IgD-negative memory B cell (primary cell): ENCODE measurements around the gene BMP2. TPM values are rescaled to one million over a fixed set of nuclear protein-coding genes. Genes with fewer than 3 reads are reported as not detected.

ENCODE experiments used
- H3K27ac Mint-ChIP-seq, 3 donors: one replicate each; pipeline ENCODE4 v1.8.0; 2020 to 2022; ENCODE audit warnings: mild to moderate bottlenecking in 3 of 3, mixed read lengths in 3 of 3, moderate library complexity in 1 of 3
- H3K27me3 Mint-ChIP-seq: one replicate; pipeline ENCODE4 v1.8.0; 2021; ENCODE audit warnings: mixed read lengths
- H3K36me3 Mint-ChIP-seq: one replicate; pipeline ENCODE4 v1.8.0; 2020; ENCODE audit warnings: mild to moderate bottlenecking, mixed read lengths
- H3K4me1 Mint-ChIP-seq, 3 donors: one replicate each; pipeline ENCODE4 v1.8.0; 2020 to 2022; ENCODE audit warnings: mixed read lengths in 3 of 3, mild to moderate bottlenecking in 1 of 3
- H3K4me3 Mint-ChIP-seq, 4 donors: one replicate each; pipeline ENCODE4 v1.8.0; 2020 to 2022; ENCODE audit warnings: mild to moderate bottlenecking in 4 of 4, mixed read lengths in 4 of 4, moderate library complexity in 3 of 4
- H3K9me3 Mint-ChIP-seq, 3 donors: one replicate each; pipeline ENCODE4 v1.8.0; 2020 to 2021; ENCODE audit warnings: mixed read lengths in 3 of 3, mild to moderate bottlenecking in 1 of 3
- polyA plus RNA-seq: library from polyadenylated mRNA; unstranded; fragments of 300-500 nt; fragmentation: Illumina TruSeq; gene quantifications from one replicate; pipeline ENCODE4 v1.2.3, GENCODE V29; 2021

The BMP2 gene
- polyA plus RNA-seq, 1 donor from 2014 or later: not detected

- H3K4me3 Mint-ChIP-seq: no peak overlapping the region
- H3K27me3 Mint-ChIP-seq: no peaks in the 10 kb centered on the region
- no peak overlapping the region for H3K27ac Mint-ChIP-seq
- H3K4me1 Mint-ChIP-seq: no peaks in the 10 kb centered on the region
- peaks cover 0 to 12% (median 0%) of the 10 kb centered on the region in 3 donors for H3K9me3 Mint-ChIP-seq
- no peaks in the 10 kb centered on the region for H3K36me3 Mint-ChIP-seq
Measured at GRCh38 chr20:6750438-6750837, 17.0 kb upstream of the BMP2 start.

- no peaks in the 10 kb centered on the region for H3K27me3 Mint-ChIP-seq
- no peak overlapping the region for H3K4me3 Mint-ChIP-seq
- H3K36me3 Mint-ChIP-seq: no peaks in the 10 kb centered on the region
- H3K9me3 Mint-ChIP-seq: peaks cover 0 to 9% (median 0%) of the 10 kb centered on the region in 3 donors
- no peaks in the 10 kb centered on the region for H3K4me1 Mint-ChIP-seq
- H3K27ac Mint-ChIP-seq: peak overlapping the region in 1 of 3 donors; percentile 29
Measured at GRCh38 chr20:6756693-6757595, 10.5 kb upstream of the BMP2 start.

GRCh38 chr20:6764619-6765018, 2.9 kb upstream of the BMP2 start:
- H3K36me3 Mint-ChIP-seq: no peaks in the 10 kb centered on the region
- H3K27me3 Mint-ChIP-seq: peaks cover 19% of the 10 kb centered on the region
- H3K9me3 Mint-ChIP-seq: peaks cover 0 to 4% (median 0%) of the 10 kb centered on the region in 3 donors
- H3K27ac Mint-ChIP-seq: no peak overlapping the region
- H3K4me1 Mint-ChIP-seq: peaks cover 0 to 2% (median 0%) of the 10 kb centered on the region in 3 donors
- no peak overlapping the region for H3K4me3 Mint-ChIP-seq

GRCh38 chr20:6765469-6766058, 1.9 kb upstream of the BMP2 start:
- H3K36me3 Mint-ChIP-seq: no peaks in the 10 kb centered on the region
- H3K4me3 Mint-ChIP-seq: no peak overlapping the region
- H3K9me3 Mint-ChIP-seq: peaks cover 0 to 4% (median 0%) of the 10 kb centered on the region in 3 donors
- H3K27me3 Mint-ChIP-seq: peaks cover 24% of the 10 kb centered on the region
- H3K4me1 Mint-ChIP-seq: peaks cover 0 to 2% (median 0%) of the 10 kb centered on the region in 3 donors
- H3K27ac Mint-ChIP-seq: no peak overlapping the region

GRCh38 chr20:6766433-6766832, 1.1 kb upstream of the BMP2 start:
- Mint-ChIP-seq H3K27ac (no peak overlapping the region), H3K9me3 (peaks cover 0 to 5% (median 0%) of the 10 kb centered on the region in 3 donors), H3K27me3 (peaks cover 32% of the 10 kb centered on the region), H3K4me3 (peak overlapping the region in 1 of 4 donors; percentile 33), H3K36me3 (no peaks in the 10 kb centered on the region), H3K4me1 (peaks cover 0 to 2% (median 0%) of the 10 kb centered on the region in 3 donors)

- peak overlapping the region in 3 of 4 donors; percentile 44 to 76 (median 70) for H3K4me3 Mint-ChIP-seq
- H3K4me1 Mint-ChIP-seq: peaks cover 0 to 2% (median 0%) of the 10 kb centered on the region in 3 donors
- H3K27ac Mint-ChIP-seq: no peak overlapping the region
- H3K27me3 Mint-ChIP-seq: peaks cover 33% of the 10 kb centered on the region
- peaks cover 0 to 5% (median 0%) of the 10 kb centered on the region in 3 donors for H3K9me3 Mint-ChIP-seq
- no peaks in the 10 kb centered on the region for H3K36me3 Mint-ChIP-seq
Measured at GRCh38 chr20:6767126-6767535, 355 bp upstream of the BMP2 start.

- peak overlapping the region in 1 of 4 donors; percentile 17 for H3K4me3 Mint-ChIP-seq
- H3K36me3 Mint-ChIP-seq: no peaks in the 10 kb centered on the region
- peaks cover 0 to 5% (median 0%) of the 10 kb centered on the region in 3 donors for H3K9me3 Mint-ChIP-seq
- H3K4me1 Mint-ChIP-seq: peaks cover 0 to 2% (median 0%) of the 10 kb centered on the region in 3 donors
- no peak overlapping the region for H3K27ac Mint-ChIP-seq
- H3K27me3 Mint-ChIP-seq: peaks cover 34% of the 10 kb centered on the region
Measured at GRCh38 chr20:6768228-6769140, 998 bp downstream of the BMP2 start.

- H3K4me3 Mint-ChIP-seq: peak overlapping the region in 1 of 4 donors; percentile 6
- H3K27me3 Mint-ChIP-seq: peaks cover 33% of the 10 kb centered on the region
- no peaks in the 10 kb centered on the region for H3K36me3 Mint-ChIP-seq
- no peak overlapping the region for H3K27ac Mint-ChIP-seq
- peaks cover 0 to 2% (median 0%) of the 10 kb centered on the region in 3 donors for H3K4me1 Mint-ChIP-seq
- peaks cover 0 to 5% (median 0%) of the 10 kb centered on the region in 3 donors for H3K9me3 Mint-ChIP-seq
Measured at GRCh38 chr20:6769903-6770785, 2.7 kb downstream of the BMP2 start.

- no peak overlapping the region for H3K4me3 Mint-ChIP-seq
- H3K27ac Mint-ChIP-seq: no peak overlapping the region
- H3K4me1 Mint-ChIP-seq: peaks cover 0 to 2% (median 0%) of the 10 kb centered on the region in 3 donors
- peaks cover 33% of the 10 kb centered on the region for H3K27me3 Mint-ChIP-seq
- peaks cover 0 to 5% (median 0%) of the 10 kb centered on the region in 3 donors for H3K9me3 Mint-ChIP-seq
- H3K36me3 Mint-ChIP-seq: no peaks in the 10 kb centered on the region
Measured at GRCh38 chr20:6770786-6771100, 3.3 kb downstream of the BMP2 start.

GRCh38 chr20:6780433-6781190, 13.1 kb downstream of the BMP2 start:
- H3K9me3 Mint-ChIP-seq: no peaks in the 10 kb centered on the region
- no peak overlapping the region for H3K4me3 Mint-ChIP-seq
- H3K4me1 Mint-ChIP-seq: no peaks in the 10 kb centered on the region
- H3K27me3 Mint-ChIP-seq: no peaks in the 10 kb centered on the region
- no peaks in the 10 kb centered on the region for H3K36me3 Mint-ChIP-seq
- no peak overlapping the region for H3K27ac Mint-ChIP-seq

- no peaks in the 10 kb centered on the region for H3K36me3 Mint-ChIP-seq
- H3K4me3 Mint-ChIP-seq: no peak overlapping the region
- no peaks in the 10 kb centered on the region for H3K27me3 Mint-ChIP-seq
- no peaks in the 10 kb centered on the region for H3K4me1 Mint-ChIP-seq
- H3K27ac Mint-ChIP-seq: no peak overlapping the region
- H3K9me3 Mint-ChIP-seq: peaks cover 1 to 4% (median 2%) of the 10 kb centered on the region in 3 donors
Measured at GRCh38 chr20:6783752-6784151, 16.3 kb downstream of the BMP2 start.

- Mint-ChIP-seq H3K27ac (no peak overlapping the region), H3K4me1 (no peaks in the 10 kb centered on the region), H3K27me3 (no peaks in the 10 kb centered on the region), H3K9me3 (peaks cover 1 to 4% (median 2%) of the 10 kb centered on the region in 3 donors), H3K36me3 (no peaks in the 10 kb centered on the region), H3K4me3 (no peak overlapping the region)
Measured at GRCh38 chr20:6784210-6784631, 16.7 kb downstream of the BMP2 start.

GRCh38 chr20:6784767-6785166, 17.3 kb downstream of the BMP2 start:
- Mint-ChIP-seq H3K9me3 (peaks cover 1 to 4% (median 2%) of the 10 kb centered on the region in 3 donors), H3K36me3 (no peaks in the 10 kb centered on the region), H3K27me3 (no peaks in the 10 kb centered on the region), H3K4me1 (no peaks in the 10 kb centered on the region), H3K27ac (no peak overlapping the region), H3K4me3 (no peak overlapping the region)
